Thoracic aorta endothelial cell (primary cell): ENCODE data around the gene ARHGDIG. TPM values are rescaled to one million over a fixed set of nuclear protein-coding genes. Genes with fewer than 3 reads are reported as not detected.

Source experiments
- total RNA-seq: library from RNA; depleted of rRNA; stranded (reverse); fragments of >200 nt; gene quantifications from 2 replicates; pipeline ENCODE4 v1.2.3, GENCODE V29; 2012

Gene ARHGDIG
- total RNA-seq = 0.79 and 1.7 TPM in 2 replicates

GRCh38 chr16:280552-280951 is at the start of gene ARHGDIG:
Gene ARHGDIG (plus strand): TSS chr16:280591. CDS start chr16:280681, 90 bp downstream.

GRCh38 chr16:234468-235305 is 45.7 kb upstream of the ARHGDIG start, which contains the start of gene FAM234A:
Gene FAM234A (plus strand): TSS chr16:234821. CDS start chr16:254414, 19,593 bp downstream.

GRCh38 chr16:275786-276232 is 4.6 kb upstream of the ARHGDIG start, which contains the start of gene RGS11:
Gene RGS11 (minus strand): TSS chr16:275944. CDS start chr16:275911, 33 bp downstream.

GRCh38 chr16:283033-283805 is 2.8 kb downstream of the ARHGDIG start, which contains the start of gene PDIA2:
Gene PDIA2 (plus strand): TSS chr16:283164. CDS start chr16:283170, 6 bp downstream.

Other genes with a start within 250 kb of the ARHGDIG start
- 6.3 and 7.3 TPM in 2 replicates for gene POLR3K, start 227.0 kb upstream of the ARHGDIG start, total RNA-seq
- gene SNRNP25, start 226.8 kb upstream of the ARHGDIG start, total RNA-seq = 26.7 and 29.0 TPM in 2 replicates
- 26.2 and 26.3 TPM in 2 replicates for gene RHBDF1, start 208.0 kb upstream of the ARHGDIG start, total RNA-seq
- 82.7 and 84.4 TPM in 2 replicates for gene MPG, start 202.4 kb upstream of the ARHGDIG start, total RNA-seq
- gene NPRL3, start 141.9 kb upstream of the ARHGDIG start, total RNA-seq = 10.1 and 14.4 TPM in 2 replicates
- gene HBZ, start 127.9 kb upstream of the ARHGDIG start, total RNA-seq = not detected in 2 replicates
- not detected in 2 replicates for gene HBM, start 114.6 kb upstream of the ARHGDIG start, total RNA-seq
- not detected in 2 replicates for gene HBA2, start 107.7 kb upstream of the ARHGDIG start, total RNA-seq
- not detected in 2 replicates for gene HBA1, start 103.9 kb upstream of the ARHGDIG start, total RNA-seq
- gene HBQ1, start 100.1 kb upstream of the ARHGDIG start, total RNA-seq = 0.40 TPM in 1 of 2 replicates, not detected in the other
- 67.2 and 67.8 TPM in 2 replicates for gene LUC7L, start 51.1 kb upstream of the ARHGDIG start, total RNA-seq
- 62.6 and 66.9 TPM in 2 replicates for gene FAM234A, start 45.8 kb upstream of the ARHGDIG start, total RNA-seq
- gene RGS11, start 4.6 kb upstream of the ARHGDIG start, total RNA-seq = 3.1 and 3.6 TPM in 2 replicates
- gene PDIA2, start 2.6 kb downstream of the ARHGDIG start, total RNA-seq = 0.29 and 0.66 TPM in 2 replicates
- 19.8 and 20.8 TPM in 2 replicates for gene AXIN1, start 72.1 kb downstream of the ARHGDIG start, total RNA-seq
- 85.0 and 90.7 TPM in 2 replicates for gene MRPL28, start 89.9 kb downstream of the ARHGDIG start, total RNA-seq
- gene PGAP6, start 101.4 kb downstream of the ARHGDIG start, total RNA-seq = 56.7 and 57.8 TPM in 2 replicates
- 71.9 and 83.6 TPM in 2 replicates for gene NME4, start 116.6 kb downstream of the ARHGDIG start, total RNA-seq
- 12.2 and 16.1 TPM in 2 replicates for gene DECR2, start 121.3 kb downstream of the ARHGDIG start, total RNA-seq
- 34.2 and 39.8 TPM in 2 replicates for gene RAB11FIP3, start 145.1 kb downstream of the ARHGDIG start, total RNA-seq
- gene CAPN15, start 247.1 kb downstream of the ARHGDIG start, total RNA-seq = 42.2 and 70.2 TPM in 2 replicates